HG03066 (cell line): Measurements from ENCODE around the gene PAQR5.
"Not testable (repeated sequence)": the region's sequence is repeated elsewhere in the genome, so short reads cannot be mapped to it uniquely, and the experiment has no call there.

Source experiments
- ATAC-seq: cut with Tn5 transposase; IDR thresholded peaks from one replicate; pipeline ENCODE4 v1.9.1; 2021; ENCODE audit warnings: low read depth; ENCODE audit not compliant: unreplicated experiment

PAQR5 gene

GRCh38 chr15:69414701-69415167, 116.0 kb downstream of the PAQR5 start:
- peak; percentile 24 for ATAC-seq

GRCh38 chr15:69415381-69415780, 116.7 kb downstream of the PAQR5 start:
- ATAC-seq, result no peak

- no peak for ATAC-seq
Measured at GRCh38 chr15:69417581-69417980, 118.9 kb downstream of the PAQR5 start.

GRCh38 chr15:69421498-69421897, 122.8 kb downstream of the PAQR5 start:
- no peak for ATAC-seq

GRCh38 chr15:69422336-69422895, 123.7 kb downstream of the PAQR5 start:
- ATAC-seq, result no peak

- no peak for ATAC-seq
Measured at GRCh38 chr15:69424001-69424400, 125.3 kb downstream of the PAQR5 start.

- ATAC-seq, result no peak
Measured at GRCh38 chr15:69424748-69425413, 126.2 kb downstream of the PAQR5 start.

- ATAC-seq, result no peak
Measured at GRCh38 chr15:69433831-69434230, 135.1 kb downstream of the PAQR5 start.

GRCh38 chr15:69434238-69434637, 135.5 kb downstream of the PAQR5 start:
- ATAC-seq, result no peak

- no peak for ATAC-seq
Measured at GRCh38 chr15:69434679-69435078, 136.0 kb downstream of the PAQR5 start.

- ATAC-seq, result no peak
Measured at GRCh38 chr15:69435985-69436384, 137.3 kb downstream of the PAQR5 start.

GRCh38 chr15:69436951-69437350, 138.2 kb downstream of the PAQR5 start:
- no peak for ATAC-seq

- no peak for ATAC-seq
Measured at GRCh38 chr15:69439623-69440022, 140.9 kb downstream of the PAQR5 start.

GRCh38 chr15:69443032-69443611, 144.4 kb downstream of the PAQR5 start:
- ATAC-seq, result no peak

GRCh38 chr15:69444686-69445085, 146.0 kb downstream of the PAQR5 start:
- ATAC-seq, result no peak

GRCh38 chr15:69446953-69447352, 148.2 kb downstream of the PAQR5 start:
- ATAC-seq, result no peak

- not testable (repeated sequence) for ATAC-seq
Measured at GRCh38 chr15:69450221-69450620, 151.5 kb downstream of the PAQR5 start.

- ATAC-seq, result no peak
Measured at GRCh38 chr15:69450968-69451695, 152.4 kb downstream of the PAQR5 start.

- ATAC-seq, result peak; percentile 36
Measured at GRCh38 chr15:69451951-69452691, 153.4 kb downstream of the PAQR5 start.

- ATAC-seq, result peak; percentile 79
Measured at GRCh38 chr15:69452692-69453521, 154.2 kb downstream of the PAQR5 start, which contains the start of gene RPLP1. RPLP1 (plus strand) TSS chr15:69452818; CDS start chr15:69452949, 131 bp downstream.
